ENCODE data around the gene SYNRG. TPM values are rescaled to one million over a fixed set of nuclear protein-coding genes. Genes with fewer than 3 reads are reported as not detected.
"Not testable (repeated sequence)": the region's sequence is repeated elsewhere in the genome, so short reads cannot be mapped to it uniquely, and the experiment has no call there.

SYNRG gene
- 28.3 TPM for polyA plus RNA-seq (2012; ENCODE audit: insufficient read depth, insufficient read length)

- peak within 1 kb of the TSS; percentile 86 for H3K4me3 ChIP-seq (ENCODE audit: low read length)
- DNase-seq (ENCODE audit: low read depth, low spot score) = peak; percentile 92
Observed at GRCh38 chr17:37609170-37610040, at the start of gene SYNRG. TSS of gene SYNRG (minus strand) at chr17:37609418. CDS start at chr17:37609355, 63 bp downstream.

- DNase-seq (ENCODE audit: low read depth, low spot score) = no peak
- H3K4me3 ChIP-seq (ENCODE audit: low read length) = no peak overlapping the region
Observed at GRCh38 chr17:37657202-37657601, 48.0 kb upstream of the SYNRG start.

GRCh38 chr17:37651849-37652248, 42.6 kb upstream of the SYNRG start:
- no peak for DNase-seq (ENCODE audit: low read depth, low spot score)
- no peak overlapping the region for H3K4me3 ChIP-seq (ENCODE audit: low read length)

GRCh38 chr17:37650419-37651003, 41.3 kb upstream of the SYNRG start:
- DNase-seq (ENCODE audit: low read depth, low spot score) = no peak
- no peak overlapping the region for H3K4me3 ChIP-seq (ENCODE audit: low read length)

- no peak overlapping the region for H3K4me3 ChIP-seq (ENCODE audit: low read length)
- DNase-seq (ENCODE audit: low read depth, low spot score) = no peak
Observed at GRCh38 chr17:37648555-37648954, 39.3 kb upstream of the SYNRG start.

GRCh38 chr17:37647856-37648255, 38.6 kb upstream of the SYNRG start:
- no peak for DNase-seq (ENCODE audit: low read depth, low spot score)
- H3K4me3 ChIP-seq (ENCODE audit: low read length) = no peak overlapping the region

GRCh38 chr17:37643869-37644268, 34.7 kb upstream of the SYNRG start:
- peak overlapping the region; percentile 96 for H3K4me3 ChIP-seq (ENCODE audit: low read length)

GRCh38 chr17:37643118-37643766, 34.0 kb upstream of the SYNRG start, which contains the start of gene DDX52:
TSS of gene DDX52 (minus strand) at chr17:37643446. CDS start at chr17:37643420, 26 bp downstream.
- peak; percentile 82 for DNase-seq (ENCODE audit: low read depth, low spot score)
- H3K4me3 ChIP-seq (ENCODE audit: low read length) = peak within 1 kb of the TSS; percentile 96

More at GRCh38 chr17:37643869-37644268, 34.7 kb upstream of the SYNRG start:
- DNase-seq (ENCODE audit: low read depth, low spot score) = no peak

GRCh38 chr17:37642681-37643080, 33.5 kb upstream of the SYNRG start:
- DNase-seq (ENCODE audit: low read depth, low spot score) = peak; percentile 12

GRCh38 chr17:37640015-37640414, 30.8 kb upstream of the SYNRG start:
- no peak overlapping the region for H3K4me3 ChIP-seq (ENCODE audit: low read length)
- no peak for DNase-seq (ENCODE audit: low read depth, low spot score)

More at GRCh38 chr17:37642681-37643080, 33.5 kb upstream of the SYNRG start:
- peak overlapping the region; percentile 96 for H3K4me3 ChIP-seq (ENCODE audit: low read length)

GRCh38 chr17:37637956-37638355, 28.7 kb upstream of the SYNRG start:
- no peak for DNase-seq (ENCODE audit: low read depth, low spot score)
- no peak overlapping the region for H3K4me3 ChIP-seq (ENCODE audit: low read length)

- not testable (repeated sequence) for H3K4me3 ChIP-seq (ENCODE audit: low read length); DNase-seq (ENCODE audit: low read depth, low spot score)
Observed at GRCh38 chr17:37616430-37616829, 7.2 kb upstream of the SYNRG start.

GRCh38 chr17:37614823-37615222, 5.6 kb upstream of the SYNRG start:
- DNase-seq (ENCODE audit: low read depth, low spot score) = no peak
- H3K4me3 ChIP-seq (ENCODE audit: low read length) = no peak overlapping the region

- no peak for DNase-seq (ENCODE audit: low read depth, low spot score)
- H3K4me3 ChIP-seq (ENCODE audit: low read length) = no peak overlapping the region
Observed at GRCh38 chr17:37614391-37614790, 5.2 kb upstream of the SYNRG start.

- DNase-seq (ENCODE audit: low read depth, low spot score) = no peak
- H3K4me3 ChIP-seq (ENCODE audit: low read length) = no peak overlapping the region
Observed at GRCh38 chr17:37610971-37611370, 1.8 kb upstream of the SYNRG start.

- H3K4me3 ChIP-seq (ENCODE audit: low read length) = peak overlapping the region; percentile 61
- not testable (repeated sequence) for DNase-seq (ENCODE audit: low read depth, low spot score)
Observed at GRCh38 chr17:37610041-37610420, 813 bp upstream of the SYNRG start.

- peak overlapping the region; percentile 86 for H3K4me3 ChIP-seq (ENCODE audit: low read length)
- peak; percentile 51 for DNase-seq (ENCODE audit: low read depth, low spot score)
Observed at GRCh38 chr17:37608351-37609169, 658 bp downstream of the SYNRG start.

GRCh38 chr17:37607637-37608331, 1.4 kb downstream of the SYNRG start:
- peak overlapping the region; percentile 86 for H3K4me3 ChIP-seq (ENCODE audit: low read length)
- DNase-seq (ENCODE audit: low read depth, low spot score) = peak; percentile 70

Data from Jurkat, Clone E6-1 (cell line).